Neural progenitor cell (in vitro differentiated cells): ENCODE results near the gene DYNLT4. TPM values are rescaled to one million over a fixed set of nuclear protein-coding genes. Genes with fewer than 3 reads are reported as not detected.

Experiments used
- DNase-seq: peaks from one replicate; pipeline ENCODE4 v3.0.0-alpha.2; 2016; ENCODE audit warnings: low spot score
- H2AFZ ChIP-seq: fragments of 200-600 bp; sonication (generic); replicated peaks from 2 replicates; pipeline ENCODE4 v1.6.1; 2016; ENCODE audit warnings: antibody characterized with exemption
- H3F3A ChIP-seq: fragments of 200-600 bp; sonication (generic); 2 replicates; pipeline ENCODE4 v1.6.1; 2016; ENCODE audit warnings: antibody characterized with exemption, low read depth
- H3K27ac ChIP-seq: fragments of 200-600 bp; sonication (generic); 2 replicates; pipeline ENCODE4 v1.5.1; 2016; ENCODE audit warnings: mild to moderate bottlenecking
- H3K27me3 ChIP-seq: fragments of 200-600 bp; sonication (generic); 2 replicates; pipeline ENCODE4 v1.6.1; 2016; ENCODE audit warnings: mild to moderate bottlenecking, moderate library complexity
- H3K36me3 ChIP-seq: fragments of 200-600 bp; sonication (generic); 2 replicates; pipeline ENCODE4 v1.5.1; 2016
- H3K4me1 ChIP-seq: fragments of 200-600 bp; sonication (generic); 2 replicates; pipeline ENCODE4 v1.6.1; 2016; ENCODE audit warnings: mixed run types
- H3K4me2 ChIP-seq: fragments of 200-600 bp; sonication (generic); 2 replicates; pipeline ENCODE4 v1.6.1; 2016
- H3K4me3 ChIP-seq: fragments of 200-600 bp; sonication (generic); 2 replicates; pipeline ENCODE4 v1.5.1; 2016
- H3K79me2 ChIP-seq: fragments of 200-600 bp; sonication (generic); 2 replicates; pipeline ENCODE4 v1.6.1; 2016; ENCODE audit warnings: low read depth
- H3K9ac ChIP-seq: fragments of 200-600 bp; sonication (generic); 2 replicates; pipeline ENCODE4 v1.6.1; 2016
- H3K9me3 ChIP-seq: fragments of 200-600 bp; sonication (generic); 2 replicates; pipeline ENCODE4 v1.5.1; 2016; ENCODE audit warnings: low read depth
- H4K20me1 ChIP-seq: fragments of 200-600 bp; sonication (generic); 2 replicates; pipeline ENCODE4 v1.6.1; 2016; ENCODE audit warnings: low read depth
- H3K27ac Mint-ChIP-seq: 3 replicates; pipeline ENCODE4 v1.8.0; 2021; ENCODE audit warnings: mixed read lengths
- H3K27me3 Mint-ChIP-seq: 2 replicates; pipeline ENCODE4 v1.8.0; 2022; ENCODE audit warnings: low read depth, mild to moderate bottlenecking, inconsistent platforms, moderate library complexity, mixed read lengths; ENCODE audit not compliant: insufficient read depth
- H3K36me3 Mint-ChIP-seq: 3 replicates; pipeline ENCODE4 v1.8.0; 2021; ENCODE audit warnings: mixed read lengths
- H3K4me1 Mint-ChIP-seq: 3 replicates; pipeline ENCODE4 v1.8.0; 2021; ENCODE audit warnings: mixed read lengths
- H3K4me3 Mint-ChIP-seq: 3 replicates; pipeline ENCODE4 v1.8.0; 2021; ENCODE audit warnings: mild to moderate bottlenecking, moderate library complexity, mixed read lengths
- H3K9me3 Mint-ChIP-seq: 3 replicates; pipeline ENCODE4 v1.8.0; 2020; ENCODE audit warnings: mixed read lengths
- CTCF ChIP-seq: fragments of 200-600 bp; sonication (generic); IDR thresholded peaks from 2 replicates; pipeline ENCODE4 v1.5.1; 2017; ENCODE audit warnings: antibody characterized with exemption, mild to moderate bottlenecking
- EZH2 ChIP-seq: fragments of 200-600 bp; sonication (generic); IDR thresholded peaks from 2 replicates; pipeline ENCODE4 v1.6.1; 2017; ENCODE audit warnings: antibody characterized with exemption, mild to moderate bottlenecking, moderate library complexity
- EZH2phosphoT487 ChIP-seq: fragments of 200-600 bp; sonication (generic); IDR thresholded peaks from 2 replicates; pipeline ENCODE4 v1.6.1; 2017; ENCODE audit warnings: antibody characterized with exemption
- total RNA-seq: library from RNA; depleted of rRNA; stranded (reverse); fragments of >200 nt; gene quantifications from 2 replicates; pipeline ENCODE4 v1.2.3, GENCODE V29; 2015; ENCODE audit warnings: low replicate concordance

The DYNLT4 gene
- total RNA-seq, 1 donor from 2014 or later: not detected

GRCh38 chr1:44785501-44786137 lies 21.5 kb downstream of the DYNLT4 start:
- Histone ChIP-seq H3K4me3 (peak overlapping the region; percentile 45), H3K4me1 (peaks cover 18% of the 10 kb centered on the region), H3K36me3 (no peaks in the 10 kb centered on the region), H3K27me3 (peaks cover 36% of the 10 kb centered on the region), H3K79me2 (no peaks in the 10 kb centered on the region), H3K9ac (no peak overlapping the region), H4K20me1 (peaks cover 2% of the 10 kb centered on the region), H3F3A (peaks cover 46% of the 10 kb centered on the region), H3K9me3 (no peaks in the 10 kb centered on the region), H3K4me2 (peak overlapping the region; percentile 76), H2AFZ (peak overlapping the region; percentile 80), H3K27ac (no peak overlapping the region)
- Mint-ChIP-seq H3K4me1 (peaks cover 24% of the 10 kb centered on the region), H3K9me3 (no peaks in the 10 kb centered on the region), H3K27ac (no peak overlapping the region), H3K4me3 (peak overlapping the region; percentile 64), H3K36me3 (peaks cover 8% of the 10 kb centered on the region), H3K27me3 (peaks cover 10% of the 10 kb centered on the region)
- no peak for DNase-seq
- TF ChIP-seq CTCF: no peak
- TF ChIP-seq EZH2phosphoT487: no peak
- TF ChIP-seq EZH2: no peak

GRCh38 chr1:44785029-44785380 lies 22.1 kb downstream of the DYNLT4 start:
- Histone ChIP-seq H2AFZ (no peak overlapping the region), H3K36me3 (no peaks in the 10 kb centered on the region), H3K4me1 (peaks cover 18% of the 10 kb centered on the region), H4K20me1 (peaks cover 7% of the 10 kb centered on the region), H3K79me2 (no peaks in the 10 kb centered on the region), H3K27me3 (peaks cover 36% of the 10 kb centered on the region), H3K4me3 (no peak overlapping the region), H3K27ac (no peak overlapping the region), H3F3A (peaks cover 53% of the 10 kb centered on the region), H3K4me2 (peak overlapping the region; percentile 76), H3K9me3 (no peaks in the 10 kb centered on the region), H3K9ac (no peak overlapping the region)
- TF ChIP-seq EZH2phosphoT487 (no peak), CTCF (no peak), EZH2 (no peak)
- DNase-seq: no peak
- Mint-ChIP-seq H3K27ac (no peak overlapping the region), H3K9me3 (no peaks in the 10 kb centered on the region), H3K36me3 (peaks cover 13% of the 10 kb centered on the region), H3K27me3 (peaks cover 10% of the 10 kb centered on the region), H3K4me3 (peak overlapping the region; percentile 64), H3K4me1 (peaks cover 23% of the 10 kb centered on the region)

- H4K20me1 ChIP-seq: peaks cover 8% of the 10 kb centered on the region
- peak overlapping the region; percentile 77 for H3K4me3 Mint-ChIP-seq
- H3K9ac ChIP-seq: no peak overlapping the region
- H3K36me3 Mint-ChIP-seq: peaks cover 15% of the 10 kb centered on the region
- no peak overlapping the region for H3K27ac ChIP-seq
- H3K79me2 ChIP-seq: no peaks in the 10 kb centered on the region
- peaks cover 19% of the 10 kb centered on the region for H3K4me1 Mint-ChIP-seq
- DNase-seq: peak; percentile 78
- peak overlapping the region; percentile 60 for H3K27ac Mint-ChIP-seq
- TF ChIP-seq CTCF (peak; percentile 17), EZH2 (no peak)
- no peaks in the 10 kb centered on the region for H3K36me3 ChIP-seq
- H2AFZ ChIP-seq: peak overlapping the region; percentile 87
- peak overlapping the region; percentile 40 for H3K4me3 ChIP-seq
- peaks cover 10% of the 10 kb centered on the region for H3K27me3 Mint-ChIP-seq
- peaks cover 59% of the 10 kb centered on the region for H3F3A ChIP-seq
- H3K4me2 ChIP-seq: peak overlapping the region; percentile 76
- H3K9me3 ChIP-seq: no peaks in the 10 kb centered on the region
- H3K9me3 Mint-ChIP-seq: no peaks in the 10 kb centered on the region
- peaks cover 36% of the 10 kb centered on the region for H3K27me3 ChIP-seq
- H3K4me1 ChIP-seq: peaks cover 18% of the 10 kb centered on the region
Measured at GRCh38 chr1:44784094-44785028, 22.8 kb downstream of the DYNLT4 start.
